Measurements from ENCODE around the gene ZNFX1.
"Not testable (repeated sequence)": the region's sequence is repeated elsewhere in the genome, so short reads cannot be mapped to it uniquely, and the experiment has no call there.

ZNFX1 gene

GRCh38 chr20:49318430-49319207 is 40.8 kb upstream of the ZNFX1 start:
- no peak for DNase-seq (ENCODE audit: low spot score)
- in situ Hi-C loops (cut with MboI; ENCODE audit: low pct_unique_long_range_greater_than_20kb, low sequenced_read_pairs, unreplicated experiment), result no loop called here

GRCh38 chr20:49318091-49318429 is 40.2 kb upstream of the ZNFX1 start:
- in situ Hi-C loops (cut with MboI; ENCODE audit: low pct_unique_long_range_greater_than_20kb, low sequenced_read_pairs, unreplicated experiment), result no loop called here
- no peak for TF ChIP-seq CTCF (IDR thresholded peaks at IDR 0.05; ENCODE audit: extremely low read depth, insufficient read depth, missing control alignments)

More at GRCh38 chr20:49318430-49319207, 40.8 kb upstream of the ZNFX1 start:
- TF ChIP-seq CTCF (IDR thresholded peaks at IDR 0.05; ENCODE audit: extremely low read depth, insufficient read depth, missing control alignments), result no peak

GRCh38 chr20:49316704-49317103 is 38.8 kb upstream of the ZNFX1 start:
- DNase-seq (ENCODE audit: low spot score), result no peak
- in situ Hi-C loops (cut with MboI; ENCODE audit: low pct_unique_long_range_greater_than_20kb, low sequenced_read_pairs, unreplicated experiment), result no loop called here
- TF ChIP-seq CTCF (IDR thresholded peaks at IDR 0.05; ENCODE audit: extremely low read depth, insufficient read depth, missing control alignments), result no peak

More at GRCh38 chr20:49318091-49318429, 40.2 kb upstream of the ZNFX1 start:
- DNase-seq (ENCODE audit: low spot score), result no peak

- TF ChIP-seq CTCF (IDR thresholded peaks at IDR 0.05; ENCODE audit: extremely low read depth, insufficient read depth, missing control alignments), result no peak
- in situ Hi-C loops (cut with MboI; ENCODE audit: low pct_unique_long_range_greater_than_20kb, low sequenced_read_pairs, unreplicated experiment), result no loop called here
- no peak for DNase-seq (ENCODE audit: low spot score)
These were observed 37.7 kb upstream of the ZNFX1 start for GRCh38 chr20:49315580-49315979.

GRCh38 chr20:49314052-49314451 is 36.2 kb upstream of the ZNFX1 start:
- DNase-seq (ENCODE audit: low spot score); in situ Hi-C loops (cut with MboI; ENCODE audit: low pct_unique_long_range_greater_than_20kb, low sequenced_read_pairs, unreplicated experiment): not testable (repeated sequence)

GRCh38 chr20:49313283-49313682 is 35.4 kb upstream of the ZNFX1 start:
- no peak for DNase-seq (ENCODE audit: low spot score)
- TF ChIP-seq CTCF (IDR thresholded peaks at IDR 0.05; ENCODE audit: extremely low read depth, insufficient read depth, missing control alignments), result no peak
- in situ Hi-C loops (cut with MboI; ENCODE audit: low pct_unique_long_range_greater_than_20kb, low sequenced_read_pairs, unreplicated experiment), result no loop called here

- no peak for TF ChIP-seq CTCF (IDR thresholded peaks at IDR 0.05; ENCODE audit: extremely low read depth, insufficient read depth, missing control alignments)
- no peak for DNase-seq (ENCODE audit: low spot score)
- in situ Hi-C loops (cut with MboI; ENCODE audit: low pct_unique_long_range_greater_than_20kb, low sequenced_read_pairs, unreplicated experiment), result no loop called here
These were observed 34.8 kb upstream of the ZNFX1 start for GRCh38 chr20:49312661-49313060.

Measured in GM13977 (cell line).